Smooth muscle cell (in vitro differentiated cells): ENCODE data around the gene CCDC188. TPM values are rescaled to one million over a fixed set of nuclear protein-coding genes. Genes with fewer than 3 reads are reported as not detected.

ENCODE experiments used
- DNase-seq: peaks from one replicate; lab custom pipeline; 2025; ENCODE audit not compliant: unreplicated experiment; lab: John Stamatoyannopoulos, UW
- H2AFZ ChIP-seq: fragments of 200-600 bp; sonication (generic); 2 replicates; pipeline ENCODE4 v1.6.0; 2016; ENCODE audit warnings: antibody characterized with exemption, low read depth, mild to moderate bottlenecking
- H3F3A ChIP-seq: fragments of 200-600 bp; sonication (generic); 2 replicates; pipeline ENCODE4 v1.6.0; 2017; ENCODE audit warnings: antibody characterized with exemption, low read depth
- H3K27ac ChIP-seq: fragments of 200-600 bp; sonication (generic); 2 replicates; pipeline ENCODE4 v1.5.1; 2016; ENCODE audit warnings: low read depth, mild to moderate bottlenecking
- H3K27me3 ChIP-seq: fragments of 200-600 bp; sonication (generic); 2 replicates; pipeline ENCODE4 v1.6.1; 2016; ENCODE audit warnings: low read depth, mild to moderate bottlenecking
- H3K36me3 ChIP-seq: fragments of 200-600 bp; sonication (generic); 2 replicates; pipeline ENCODE4 v1.5.1; 2016; ENCODE audit warnings: low read depth
- H3K4me1 ChIP-seq: fragments of 200-600 bp; sonication (generic); 2 replicates; pipeline ENCODE4 v1.5.1; 2016; ENCODE audit warnings: low read depth
- H3K4me2 ChIP-seq: fragments of 200-600 bp; sonication (generic); 2 replicates; pipeline ENCODE4 v1.6.0; 2016; ENCODE audit warnings: mild to moderate bottlenecking
- H3K4me3 ChIP-seq: fragments of 200-600 bp; sonication (generic); 2 replicates; pipeline ENCODE4 v1.5.1; 2016; ENCODE audit warnings: mild to moderate bottlenecking
- H3K79me2 ChIP-seq: fragments of 200-600 bp; sonication (generic); 2 replicates; pipeline ENCODE4 v1.6.0; 2016; ENCODE audit warnings: low read depth, mild to moderate bottlenecking
- H3K9ac ChIP-seq: fragments of 200-600 bp; sonication (generic); 2 replicates; pipeline ENCODE4 v1.6.0; 2016; ENCODE audit warnings: low read depth
- H3K9me3 ChIP-seq: fragments of 200-600 bp; sonication (generic); replicated peaks from 2 replicates; pipeline ENCODE4 v1.5.1; 2016; ENCODE audit warnings: low read depth
- H4K20me1 ChIP-seq: fragments of 200-600 bp; sonication (generic); 2 replicates; pipeline ENCODE4 v1.6.0; 2016; ENCODE audit warnings: low read depth
- WGBS: methylation state at CpG from one replicate; pipeline ENCODE4 v1.1.7; 2016; ENCODE audit warnings: low lambda C conversion rate; 5-methylcytosine and 5-hydroxymethylcytosine counted together
- polyA plus RNA-seq: library from polyadenylated mRNA; unstranded; fragments of >200 nt; fragmentation: Nextera tagmentation; extraction: Ambion mirVana; gene quantifications from 2 replicates; pipeline ENCODE4 v1.2.1, GENCODE V29; 2016
- total RNA-seq: library from RNA; depleted of rRNA; stranded (reverse); fragments of >200 nt; gene quantifications from 2 replicates; pipeline ENCODE4 v1.2.3, GENCODE V29; 2014
- TF ChIP-seq, protein P1 (sequence below): fragments of 200-600 bp; sonication (generic); IDR thresholded peaks from 2 replicates; pipeline ENCODE4 v1.5.1; 2017; ENCODE audit warnings: borderline replicate concordance, mild to moderate bottlenecking, antibody characterized with exemption; ENCODE audit not compliant: insufficient read depth, poor library complexity, severe bottlenecking

Gene CCDC188
- not detected in 2 replicates for total RNA-seq
- polyA plus RNA-seq, result not detected in 2 replicates

DNA sequence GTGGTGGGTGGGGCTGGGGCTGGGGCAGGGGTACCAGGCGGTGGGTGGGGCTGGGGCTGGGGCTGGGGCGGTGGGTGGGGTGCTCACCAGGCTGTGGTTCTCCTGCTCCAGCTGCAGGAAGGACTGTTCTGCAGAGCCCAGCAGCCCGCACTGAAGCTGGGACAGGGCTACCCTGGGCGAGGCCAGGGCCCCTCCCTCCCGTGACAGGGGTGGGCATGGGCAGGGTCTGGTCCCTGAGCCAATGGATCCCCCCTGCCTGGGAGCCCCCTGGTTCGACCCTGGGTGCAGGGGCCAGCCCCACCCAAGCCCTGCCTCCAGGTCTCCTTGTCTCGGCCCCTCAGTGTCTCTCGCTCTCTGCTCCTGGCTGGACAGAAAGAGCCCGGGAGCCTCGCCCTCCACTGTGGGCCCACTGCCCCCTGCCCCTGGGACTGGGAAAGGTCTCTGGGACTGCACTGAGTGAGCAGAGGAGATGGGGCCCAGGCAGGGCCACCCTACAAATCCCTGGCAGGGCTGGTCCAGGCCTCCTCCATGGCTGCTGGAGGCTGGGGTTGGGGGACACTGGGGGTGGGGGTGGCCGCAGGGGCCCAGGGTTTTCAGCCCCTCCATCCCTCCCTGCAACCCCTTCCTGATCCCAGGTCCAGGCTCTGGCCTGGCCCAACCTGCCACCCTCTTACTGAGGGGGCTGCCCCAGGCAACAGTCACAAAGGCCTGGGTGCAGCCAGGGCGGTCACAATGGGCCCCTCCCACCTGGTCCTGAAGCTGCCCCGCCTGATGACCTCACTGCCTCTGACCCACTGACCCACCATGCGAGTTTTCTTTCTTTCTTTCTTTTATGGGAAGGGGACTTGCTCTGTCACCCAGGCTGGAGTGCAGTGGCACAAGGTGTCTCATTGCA, at the start of gene CCDC188:
CCDC188 (minus strand) TSS at position 675 of the 895 bp plus-strand sequence; CDS start at position 606, 69 bp downstream.
- Histone ChIP-seq H3K4me1 (no peaks in the 10 kb centered on the region), H3K9me3 (no peaks in the 10 kb centered on the region), H3K36me3 (no peaks in the 10 kb centered on the region), H3K79me2 (no peaks in the 10 kb centered on the region), H2AFZ (no peak within 1 kb of the TSS), H4K20me1 (peaks cover 12% of the 10 kb centered on the region), H3K27me3 (no peaks in the 10 kb centered on the region), H3K27ac (no peak within 1 kb of the TSS), H3K4me3 (no peak within 1 kb of the TSS), H3K9ac (no peak within 1 kb of the TSS), H3K4me2 (no peak within 1 kb of the TSS), H3F3A (no peaks in the 10 kb centered on the region)
- 85% methylated on average over 8 of the region's 14 CpGs for WGBS
- no peak for DNase-seq
- TF ChIP-seq, protein P1, sequence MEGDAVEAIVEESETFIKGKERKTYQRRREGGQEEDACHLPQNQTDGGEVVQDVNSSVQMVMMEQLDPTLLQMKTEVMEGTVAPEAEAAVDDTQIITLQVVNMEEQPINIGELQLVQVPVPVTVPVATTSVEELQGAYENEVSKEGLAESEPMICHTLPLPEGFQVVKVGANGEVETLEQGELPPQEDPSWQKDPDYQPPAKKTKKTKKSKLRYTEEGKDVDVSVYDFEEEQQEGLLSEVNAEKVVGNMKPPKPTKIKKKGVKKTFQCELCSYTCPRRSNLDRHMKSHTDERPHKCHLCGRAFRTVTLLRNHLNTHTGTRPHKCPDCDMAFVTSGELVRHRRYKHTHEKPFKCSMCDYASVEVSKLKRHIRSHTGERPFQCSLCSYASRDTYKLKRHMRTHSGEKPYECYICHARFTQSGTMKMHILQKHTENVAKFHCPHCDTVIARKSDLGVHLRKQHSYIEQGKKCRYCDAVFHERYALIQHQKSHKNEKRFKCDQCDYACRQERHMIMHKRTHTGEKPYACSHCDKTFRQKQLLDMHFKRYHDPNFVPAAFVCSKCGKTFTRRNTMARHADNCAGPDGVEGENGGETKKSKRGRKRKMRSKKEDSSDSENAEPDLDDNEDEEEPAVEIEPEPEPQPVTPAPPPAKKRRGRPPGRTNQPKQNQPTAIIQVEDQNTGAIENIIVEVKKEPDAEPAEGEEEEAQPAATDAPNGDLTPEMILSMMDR, result no peak

DNA sequence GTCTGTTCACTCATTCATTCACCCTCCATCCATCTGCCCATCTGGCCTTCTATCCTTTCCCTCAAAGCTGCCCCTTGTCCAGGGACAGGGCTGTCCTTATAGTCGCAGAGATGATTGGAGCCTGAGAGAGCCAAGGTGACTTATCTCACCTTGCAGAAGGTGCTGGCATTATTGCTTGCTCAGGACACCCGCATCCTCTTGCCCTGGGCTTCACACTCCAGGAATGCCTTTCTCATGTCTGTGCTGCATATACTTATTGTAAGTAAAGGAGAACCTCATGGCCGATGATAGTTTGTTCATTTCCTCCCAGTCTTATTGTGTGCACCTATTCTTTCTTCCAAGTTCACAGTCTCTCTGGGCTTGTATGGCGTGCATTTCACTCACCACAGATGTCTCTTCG, 49.1 kb upstream of the CCDC188 start:
- Histone ChIP-seq H3F3A (no peaks in the 10 kb centered on the region), H3K27me3 (no peaks in the 10 kb centered on the region), H3K4me1 (peaks cover 17% of the 10 kb centered on the region), H3K36me3 (no peaks in the 10 kb centered on the region), H3K9me3 (no peaks in the 10 kb centered on the region), H3K4me3 (no peak overlapping the region), H3K79me2 (no peaks in the 10 kb centered on the region), H2AFZ (no peak overlapping the region), H3K27ac (no peak overlapping the region), H3K9ac (no peak overlapping the region), H3K4me2 (no peak overlapping the region), H4K20me1 (no peaks in the 10 kb centered on the region)
- 93% methylated on average over 5 of the region's 5 CpGs for WGBS
- no peak for DNase-seq
- TF ChIP-seq, protein P1, result no peak

DNA sequence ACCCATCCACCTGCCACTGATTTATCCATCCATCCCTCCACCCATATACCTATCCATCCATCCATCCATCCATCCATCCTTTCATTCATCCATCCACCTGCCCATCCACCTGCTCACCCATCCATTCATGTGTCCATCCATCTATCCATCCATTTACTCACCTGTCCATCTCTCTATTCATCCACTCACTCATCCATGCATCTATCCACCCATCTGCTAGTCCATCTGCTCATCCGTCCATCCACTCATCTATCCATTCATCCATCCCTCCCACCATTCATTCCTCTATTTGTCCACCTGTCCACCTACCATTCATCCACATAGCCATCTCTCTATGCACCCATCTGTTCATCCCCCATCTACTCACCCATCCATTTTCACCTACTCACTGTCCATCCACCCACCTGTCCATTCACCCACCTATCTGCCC, 48.6 kb upstream of the CCDC188 start:
- Histone ChIP-seq H3K27ac (no peak overlapping the region), H3K9me3 (no peaks in the 10 kb centered on the region), H3K9ac (no peak overlapping the region), H2AFZ (no peak overlapping the region), H3K79me2 (no peaks in the 10 kb centered on the region), H3K36me3 (no peaks in the 10 kb centered on the region), H3F3A (no peaks in the 10 kb centered on the region), H3K27me3 (no peaks in the 10 kb centered on the region), H4K20me1 (no peaks in the 10 kb centered on the region), H3K4me3 (no peak overlapping the region), H3K4me1 (peaks cover 12% of the 10 kb centered on the region), H3K4me2 (no peak overlapping the region)
- 92% methylated on average over 1 of the region's 1 CpG for WGBS
- TF ChIP-seq, protein P1, result no peak
- no peak for DNase-seq
